Measurements from ENCODE around the gene TAF11L7.
"Not testable (repeated sequence)": the region's sequence is repeated elsewhere in the genome, so short reads cannot be mapped to it uniquely, and the experiment has no call there.

Gene TAF11L7

DNA sequence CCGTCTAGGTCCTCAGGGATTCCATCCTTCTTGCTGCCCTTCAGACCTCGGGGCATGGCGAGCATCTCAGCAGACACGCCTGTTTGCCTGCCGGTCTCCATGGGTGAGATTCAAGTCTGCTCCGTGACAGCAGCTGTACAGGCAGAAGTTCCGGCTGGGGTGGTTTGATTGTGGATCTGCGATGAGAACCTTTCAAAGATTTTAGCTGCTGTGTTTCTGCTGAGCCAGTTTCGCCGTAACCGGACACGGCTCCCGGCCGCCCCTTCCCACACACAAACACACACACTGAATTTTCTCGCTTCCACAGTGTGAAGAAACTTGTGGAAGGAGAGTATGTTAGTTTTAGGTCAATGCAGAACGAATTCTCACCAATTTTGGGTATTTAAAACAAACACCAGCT lies at the start of gene TAF11L7:
Gene TAF11L7, minus strand, starts transcription at position 101 of the 400 bp plus-strand sequence.
- CTCF ChIA-PET; DNase-seq (ENCODE audit: low spot score); H3K27ac ChIP-seq; POLR2A ChIA-PET (ENCODE audit: low non-redundant PET): not testable (repeated sequence)

DNA sequence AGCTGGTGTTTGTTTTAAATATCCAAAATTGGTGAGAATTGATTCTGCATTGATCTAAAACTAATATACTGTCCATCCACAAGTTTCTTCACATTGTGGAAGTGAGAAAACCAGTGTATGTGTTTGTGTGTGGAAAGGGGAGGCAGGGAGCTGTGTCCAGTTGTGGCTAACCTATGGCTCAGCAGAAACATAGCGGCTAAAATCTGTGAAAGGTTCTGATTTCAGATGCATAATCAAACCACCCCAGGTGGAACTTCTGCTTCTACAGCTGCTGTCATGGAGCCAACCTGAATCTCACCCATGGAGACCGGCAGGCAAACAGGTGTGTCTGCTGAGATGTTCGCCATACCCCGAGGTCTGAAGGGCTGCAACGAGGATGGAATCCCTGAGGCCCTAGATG lies 48.6 kb upstream of the TAF11L7 start, which contains the start of gene TAF11L14:
Gene TAF11L14, plus strand, starts transcription at position 301 of the 400 bp plus-strand sequence.
- CTCF ChIA-PET: no interaction called here
- DNase-seq (ENCODE audit: low spot score): no peak
- no peak within 1 kb of the TSS for H3K27ac ChIP-seq
- TF ChIP-seq, protein P1, sequence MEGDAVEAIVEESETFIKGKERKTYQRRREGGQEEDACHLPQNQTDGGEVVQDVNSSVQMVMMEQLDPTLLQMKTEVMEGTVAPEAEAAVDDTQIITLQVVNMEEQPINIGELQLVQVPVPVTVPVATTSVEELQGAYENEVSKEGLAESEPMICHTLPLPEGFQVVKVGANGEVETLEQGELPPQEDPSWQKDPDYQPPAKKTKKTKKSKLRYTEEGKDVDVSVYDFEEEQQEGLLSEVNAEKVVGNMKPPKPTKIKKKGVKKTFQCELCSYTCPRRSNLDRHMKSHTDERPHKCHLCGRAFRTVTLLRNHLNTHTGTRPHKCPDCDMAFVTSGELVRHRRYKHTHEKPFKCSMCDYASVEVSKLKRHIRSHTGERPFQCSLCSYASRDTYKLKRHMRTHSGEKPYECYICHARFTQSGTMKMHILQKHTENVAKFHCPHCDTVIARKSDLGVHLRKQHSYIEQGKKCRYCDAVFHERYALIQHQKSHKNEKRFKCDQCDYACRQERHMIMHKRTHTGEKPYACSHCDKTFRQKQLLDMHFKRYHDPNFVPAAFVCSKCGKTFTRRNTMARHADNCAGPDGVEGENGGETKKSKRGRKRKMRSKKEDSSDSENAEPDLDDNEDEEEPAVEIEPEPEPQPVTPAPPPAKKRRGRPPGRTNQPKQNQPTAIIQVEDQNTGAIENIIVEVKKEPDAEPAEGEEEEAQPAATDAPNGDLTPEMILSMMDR (conservative IDR thresholded peaks at IDR 0.05; ENCODE audit: low read depth): no peak
- POLR2A ChIA-PET (ENCODE audit: low non-redundant PET): no interaction called here

DNA sequence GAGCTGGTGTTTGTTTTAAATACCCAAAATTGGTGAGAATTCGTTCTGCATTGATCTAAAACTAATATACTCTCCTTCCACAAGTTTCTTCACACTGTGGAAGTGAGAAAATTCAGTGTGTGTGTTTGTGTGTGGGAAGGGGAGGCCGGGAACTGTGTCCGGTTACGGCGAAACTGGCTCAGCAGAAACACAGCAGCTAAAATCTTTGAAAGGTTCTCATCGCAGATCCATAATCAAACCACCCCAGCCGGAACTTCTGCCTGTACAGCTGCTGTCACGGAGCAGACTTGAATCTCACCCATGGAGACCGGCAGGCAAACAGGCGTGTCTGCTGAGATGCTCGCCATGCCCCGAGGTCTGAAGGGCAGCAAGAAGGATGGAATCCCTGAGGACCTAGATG lies 46.2 kb upstream of the TAF11L7 start, which contains the start of gene TAF11L13:
Gene TAF11L13, plus strand, starts transcription at position 301 of the 400 bp plus-strand sequence.
- H3K27ac ChIP-seq; POLR2A ChIA-PET (ENCODE audit: low non-redundant PET); CTCF ChIA-PET; DNase-seq (ENCODE audit: low spot score): not testable (repeated sequence)

DNA sequence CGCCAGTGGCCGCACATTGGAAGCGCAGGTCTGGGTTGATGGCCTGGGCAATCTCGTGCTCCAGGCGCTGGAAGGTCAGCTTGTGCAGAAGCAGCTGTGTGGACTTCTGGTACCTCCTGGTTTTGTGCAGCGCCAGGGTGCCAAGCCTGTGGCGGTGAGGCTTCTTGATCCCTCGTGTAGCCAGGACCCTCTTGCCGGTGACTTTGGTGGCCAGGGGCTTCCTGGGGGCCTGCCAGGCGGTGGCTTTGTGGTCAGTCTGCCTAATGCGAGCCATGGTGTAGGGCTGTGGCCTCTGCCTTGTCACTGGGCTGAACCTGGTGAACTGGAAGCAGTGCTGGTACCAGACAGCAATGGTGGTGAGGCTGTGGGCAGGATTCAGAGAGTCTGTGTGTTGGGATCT lies 40.1 kb upstream of the TAF11L7 start:
- CTCF ChIA-PET: no interaction called here
- POLR2A ChIA-PET (ENCODE audit: low non-redundant PET): no interaction called here
- no peak overlapping the region for H3K27ac ChIP-seq
- DNase-seq (ENCODE audit: low spot score): no peak
- TF ChIP-seq, protein P1 (conservative IDR thresholded peaks at IDR 0.05; ENCODE audit: low read depth): no peak

DNA sequence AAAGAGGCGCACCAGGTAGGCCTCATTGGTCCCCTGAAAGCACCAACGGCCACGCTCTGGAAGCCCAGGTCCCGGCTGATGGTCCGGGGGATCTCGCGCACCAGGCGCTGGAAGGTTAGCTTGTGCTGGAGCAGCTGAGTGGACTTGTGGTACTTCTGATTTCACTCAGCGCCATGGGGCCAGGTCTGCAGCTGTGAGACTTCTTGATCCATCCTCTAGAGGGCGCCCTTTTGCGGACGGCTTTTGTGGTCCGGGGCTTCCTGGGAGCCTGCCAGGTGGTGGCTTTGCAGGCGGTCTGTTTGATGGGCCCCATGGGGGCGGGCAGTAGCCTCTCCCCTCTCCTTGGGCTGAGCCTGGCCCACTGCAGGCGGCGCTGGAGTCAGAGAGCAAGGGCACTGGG lies 35.1 kb upstream of the TAF11L7 start:
- TF ChIP-seq, protein P1 (conservative IDR thresholded peaks at IDR 0.05; ENCODE audit: low read depth): no peak
- ChIA-PET POLR2A (ENCODE audit: low non-redundant PET) (no interaction called here), CTCF (no interaction called here)
- DNase-seq (ENCODE audit: low spot score): no peak
- H3K27ac ChIP-seq: no peak overlapping the region

DNA sequence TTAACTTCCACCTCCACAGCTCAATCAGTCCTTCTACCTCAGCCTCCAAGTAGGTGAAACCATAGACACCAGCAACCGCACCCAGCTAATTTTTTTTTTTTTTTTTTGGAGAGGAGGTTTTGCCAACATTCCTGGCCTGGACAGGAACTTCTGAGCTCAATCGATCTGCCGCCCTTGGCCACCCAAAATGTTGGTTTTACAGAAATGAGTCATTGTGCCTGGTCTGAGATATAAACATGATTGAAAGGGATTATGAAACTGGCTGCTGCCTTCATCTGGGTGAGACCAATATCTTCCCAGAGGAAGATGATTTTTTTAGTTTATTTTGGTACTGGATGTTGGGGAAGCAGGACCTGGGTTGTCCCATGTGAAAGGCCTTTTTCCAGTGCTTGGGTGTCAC lies 33.8 kb upstream of the TAF11L7 start:
- TF ChIP-seq, protein P1 (conservative IDR thresholded peaks at IDR 0.05; ENCODE audit: low read depth): no peak
- ChIA-PET CTCF (interaction anchor here (0.6 kb wide), 1 partner anchor 1064 kb away, joined by 5 read pairs; no protein-coding TSS in a partner anchor), POLR2A (ENCODE audit: low non-redundant PET) (no interaction called here)
- DNase-seq (ENCODE audit: low spot score): no peak
- no peak overlapping the region for H3K27ac ChIP-seq

DNA sequence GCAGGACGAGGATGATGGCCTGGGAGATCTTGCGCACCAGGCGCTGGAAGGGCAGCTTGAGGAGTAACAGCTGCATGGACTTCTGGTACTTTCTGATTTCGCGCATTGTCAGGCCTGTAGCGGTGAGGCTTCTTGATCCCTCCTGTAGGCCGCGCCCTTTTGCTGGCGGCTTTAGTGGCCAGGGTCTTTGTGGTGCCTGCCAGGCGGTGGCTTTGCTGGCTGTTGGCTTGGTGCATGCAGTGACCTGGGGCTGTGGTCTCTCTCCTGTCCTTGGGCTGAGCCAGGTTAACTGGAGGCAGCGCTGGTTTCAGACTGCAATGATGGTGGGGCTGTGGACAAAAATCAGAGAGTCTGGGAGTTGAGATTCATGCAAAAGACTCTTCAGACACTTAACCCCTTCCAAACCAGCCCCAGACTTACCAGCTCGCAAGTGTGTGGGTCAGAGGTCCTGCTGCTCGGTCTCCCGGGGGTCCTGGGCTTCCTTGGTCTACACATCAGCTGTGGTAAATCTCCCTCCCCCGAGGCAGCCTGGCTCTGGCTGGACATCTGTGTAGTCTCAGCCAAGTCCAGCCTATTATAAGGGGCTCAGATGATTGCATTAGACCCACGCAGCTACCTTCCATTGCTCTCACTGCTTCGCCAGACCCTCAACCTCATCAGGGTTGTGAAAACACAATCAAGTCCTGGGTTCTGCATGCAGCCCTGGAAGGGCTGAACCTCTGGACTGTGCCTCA lies 29.5 kb upstream of the TAF11L7 start:
- POLR2A ChIA-PET (ENCODE audit: low non-redundant PET): no interaction called here
- TF ChIP-seq, protein P1 (conservative IDR thresholded peaks at IDR 0.05; ENCODE audit: low read depth): no peak
- no peak for DNase-seq (ENCODE audit: low spot score)
- CTCF ChIA-PET: no interaction called here
- H3K27ac ChIP-seq: no peak overlapping the region

DNA sequence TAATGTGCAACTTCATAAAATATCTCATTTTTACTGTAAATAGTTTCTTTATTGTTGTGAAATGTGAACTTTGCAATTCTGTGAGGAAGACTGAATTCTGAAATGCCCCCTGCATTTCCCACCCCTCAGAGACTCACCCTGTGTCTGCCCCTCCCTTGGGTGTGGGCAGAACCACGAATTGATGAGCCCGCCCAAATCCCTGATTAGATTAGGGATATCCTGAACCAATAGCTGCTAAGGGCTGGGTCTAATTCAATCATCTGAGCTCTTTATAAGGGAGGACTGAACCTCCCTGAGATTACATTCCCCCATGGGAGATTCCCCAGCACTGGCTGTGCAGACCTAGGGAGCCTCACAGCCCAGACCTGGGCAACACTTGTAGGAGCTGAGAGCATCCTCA lies 24.5 kb upstream of the TAF11L7 start, which contains the start of gene TAF11L12:
Gene TAF11L12, plus strand, starts transcription at position 301 of the 400 bp plus-strand sequence.
- H3K27ac ChIP-seq; POLR2A ChIA-PET (ENCODE audit: low non-redundant PET); CTCF ChIA-PET; DNase-seq (ENCODE audit: low spot score): not testable (repeated sequence)

DNA sequence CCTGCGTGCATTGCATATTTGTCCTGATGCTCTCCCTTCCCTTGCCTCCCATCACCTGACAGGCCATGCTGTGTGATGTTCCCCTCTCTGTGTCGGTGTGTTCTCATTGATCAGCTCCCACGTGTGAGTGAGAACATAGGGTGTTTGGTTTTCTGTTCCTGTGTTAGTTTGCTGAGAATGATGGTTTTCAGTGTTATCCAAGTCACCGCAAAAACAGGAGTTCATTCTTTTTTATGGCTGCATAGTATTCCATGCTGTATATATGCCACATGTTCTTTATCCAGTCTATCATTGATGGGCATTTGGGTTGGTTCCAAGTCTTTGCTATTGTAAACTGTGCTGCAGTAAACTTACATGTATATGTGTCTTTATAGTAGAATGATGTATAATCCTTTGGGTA lies 21.9 kb upstream of the TAF11L7 start:
- CTCF ChIA-PET; DNase-seq (ENCODE audit: low spot score); H3K27ac ChIP-seq; POLR2A ChIA-PET (ENCODE audit: low non-redundant PET): not testable (repeated sequence)

Measured in RWPE1 (cell line).